Fibroblast of villous mesenchyme (primary cell): Measurements from ENCODE around the gene LSM7. TPM values are rescaled to one million over a fixed set of nuclear protein-coding genes. Genes with fewer than 3 reads are reported as not detected.

ENCODE experiments used
- DNase-seq: peaks from one replicate; pipeline ENCODE4 v3.0.0-alpha.2; 2010; ENCODE audit warnings: low read depth
- H3K4me3 ChIP-seq: 2 replicates; pipeline ENCODE4 v1.5.1; 2011; ENCODE audit warnings: low read depth, mild to moderate bottlenecking, low read length
- total RNA-seq: library from RNA; depleted of rRNA; stranded (reverse); fragments of >200 nt; gene quantifications from 2 replicates; pipeline ENCODE4 v1.2.3, GENCODE V29; 2012
- TF ChIP-seq, protein P1 (sequence below): IDR thresholded peaks from 2 replicates; pipeline ENCODE4 v1.5.1; 2012; ENCODE audit warnings: low read depth, mild to moderate bottlenecking, low read length; ENCODE audit not compliant: insufficient read depth

The LSM7 gene
- total RNA-seq, 1 donor, result 78.2 TPM

DNA sequence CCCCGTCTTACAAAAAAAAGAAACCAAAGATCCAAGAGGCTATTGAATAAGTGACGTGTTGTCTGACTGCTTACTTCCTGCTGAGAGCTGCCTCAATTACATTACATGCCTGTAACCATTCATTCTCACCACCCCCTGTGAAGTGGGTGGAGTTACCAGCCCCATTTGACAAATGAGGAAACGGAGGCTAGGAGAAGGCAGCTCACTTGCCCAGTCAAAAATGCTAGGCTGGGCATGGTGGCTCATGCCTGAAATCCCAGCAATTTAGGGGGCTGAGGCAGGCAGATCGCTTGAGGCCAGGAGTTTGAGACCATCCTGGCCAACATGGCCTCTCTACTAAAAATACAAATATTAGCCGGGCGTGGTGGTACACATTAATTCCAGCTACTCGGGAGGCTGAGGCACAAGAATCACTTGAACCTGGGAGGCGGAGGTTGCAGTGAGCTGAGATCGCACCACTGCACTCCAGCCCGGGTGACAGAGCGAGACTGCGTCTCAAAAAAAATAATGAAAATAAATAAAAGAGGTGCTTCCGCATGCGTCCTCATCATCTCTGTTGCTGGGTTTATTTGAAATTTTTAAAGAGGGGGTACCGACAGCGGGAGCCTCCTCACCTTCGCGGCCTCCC, 499 bp downstream of the LSM7 start:
- H3K4me3 ChIP-seq, result peak overlapping the region; percentile 93
- TF ChIP-seq, protein P1, sequence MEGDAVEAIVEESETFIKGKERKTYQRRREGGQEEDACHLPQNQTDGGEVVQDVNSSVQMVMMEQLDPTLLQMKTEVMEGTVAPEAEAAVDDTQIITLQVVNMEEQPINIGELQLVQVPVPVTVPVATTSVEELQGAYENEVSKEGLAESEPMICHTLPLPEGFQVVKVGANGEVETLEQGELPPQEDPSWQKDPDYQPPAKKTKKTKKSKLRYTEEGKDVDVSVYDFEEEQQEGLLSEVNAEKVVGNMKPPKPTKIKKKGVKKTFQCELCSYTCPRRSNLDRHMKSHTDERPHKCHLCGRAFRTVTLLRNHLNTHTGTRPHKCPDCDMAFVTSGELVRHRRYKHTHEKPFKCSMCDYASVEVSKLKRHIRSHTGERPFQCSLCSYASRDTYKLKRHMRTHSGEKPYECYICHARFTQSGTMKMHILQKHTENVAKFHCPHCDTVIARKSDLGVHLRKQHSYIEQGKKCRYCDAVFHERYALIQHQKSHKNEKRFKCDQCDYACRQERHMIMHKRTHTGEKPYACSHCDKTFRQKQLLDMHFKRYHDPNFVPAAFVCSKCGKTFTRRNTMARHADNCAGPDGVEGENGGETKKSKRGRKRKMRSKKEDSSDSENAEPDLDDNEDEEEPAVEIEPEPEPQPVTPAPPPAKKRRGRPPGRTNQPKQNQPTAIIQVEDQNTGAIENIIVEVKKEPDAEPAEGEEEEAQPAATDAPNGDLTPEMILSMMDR, result no peak
- peak; percentile 79 for DNase-seq

DNA sequence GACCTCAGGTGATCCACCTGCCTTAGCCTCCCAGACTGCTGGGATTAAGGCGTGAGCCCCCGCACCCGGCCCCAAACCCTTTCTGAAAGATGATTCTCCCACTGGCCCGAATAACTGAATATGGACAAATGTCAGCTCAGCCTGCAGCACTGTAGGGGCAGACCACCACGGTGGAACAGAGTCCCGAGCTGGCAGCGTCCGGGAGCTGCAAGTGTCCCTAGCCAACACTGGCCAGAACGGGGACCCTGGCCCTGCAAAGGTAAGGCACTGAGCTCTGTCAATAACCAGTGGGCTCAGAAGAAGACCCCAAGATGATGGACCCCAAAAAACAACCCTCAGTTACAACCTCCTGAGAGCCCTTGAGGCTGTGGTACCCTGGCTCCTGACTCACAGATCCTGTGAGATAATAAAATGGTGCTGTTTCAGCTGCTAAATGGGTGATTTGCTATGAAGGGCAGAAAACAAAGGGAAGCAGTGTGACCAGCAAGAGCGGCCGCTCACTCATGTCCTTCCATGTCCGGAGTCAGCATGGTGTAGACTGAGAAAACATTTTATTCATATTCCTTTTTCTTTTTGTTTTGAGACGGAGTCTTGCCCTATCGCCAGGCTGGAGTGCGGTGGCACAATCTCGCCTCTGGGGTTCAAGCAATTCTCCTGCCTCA, 1.6 kb downstream of the LSM7 start:
- TF ChIP-seq, protein P1, result no peak
- DNase-seq, result no peak
- no peak overlapping the region for H3K4me3 ChIP-seq

DNA sequence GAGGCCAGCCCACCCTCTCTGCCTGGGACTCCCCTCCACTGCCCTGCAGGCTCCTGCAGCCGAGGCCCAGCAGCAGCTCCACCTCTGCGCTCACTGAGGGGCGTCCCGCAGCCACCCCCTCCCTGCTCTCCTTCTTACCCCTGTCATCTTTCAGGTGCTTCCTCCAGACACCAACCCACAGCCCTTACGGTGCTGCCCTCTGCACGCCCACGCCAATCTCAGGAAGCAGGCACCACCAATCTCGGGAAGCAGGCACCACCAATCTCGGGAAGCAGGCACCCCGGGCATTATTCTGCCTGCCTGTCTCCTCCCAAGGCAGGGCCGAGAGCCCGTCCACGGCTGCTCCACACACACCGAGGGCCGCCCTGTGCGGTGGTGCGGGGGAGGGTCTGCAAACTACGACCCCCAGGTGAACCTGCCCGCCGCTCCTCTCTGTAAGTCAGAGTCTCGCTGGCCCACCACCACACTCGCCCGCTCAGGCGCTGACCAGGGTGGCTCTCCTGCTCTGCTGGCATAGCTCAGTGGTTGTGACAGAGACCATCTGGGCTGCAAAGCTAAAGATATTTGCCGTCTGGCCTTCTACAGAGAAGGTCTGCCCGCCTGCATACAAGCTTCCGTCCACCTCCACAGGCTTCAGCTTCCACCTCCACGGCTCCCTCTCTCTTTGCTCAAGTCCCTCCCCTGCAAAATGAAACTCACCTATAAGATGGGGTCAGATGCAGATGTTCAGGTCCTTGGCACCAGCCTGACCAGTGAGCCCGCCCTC, 2.9 kb downstream of the LSM7 start:
- TF ChIP-seq, protein P1, result no peak
- no peak overlapping the region for H3K4me3 ChIP-seq
- DNase-seq, result no peak

DNA sequence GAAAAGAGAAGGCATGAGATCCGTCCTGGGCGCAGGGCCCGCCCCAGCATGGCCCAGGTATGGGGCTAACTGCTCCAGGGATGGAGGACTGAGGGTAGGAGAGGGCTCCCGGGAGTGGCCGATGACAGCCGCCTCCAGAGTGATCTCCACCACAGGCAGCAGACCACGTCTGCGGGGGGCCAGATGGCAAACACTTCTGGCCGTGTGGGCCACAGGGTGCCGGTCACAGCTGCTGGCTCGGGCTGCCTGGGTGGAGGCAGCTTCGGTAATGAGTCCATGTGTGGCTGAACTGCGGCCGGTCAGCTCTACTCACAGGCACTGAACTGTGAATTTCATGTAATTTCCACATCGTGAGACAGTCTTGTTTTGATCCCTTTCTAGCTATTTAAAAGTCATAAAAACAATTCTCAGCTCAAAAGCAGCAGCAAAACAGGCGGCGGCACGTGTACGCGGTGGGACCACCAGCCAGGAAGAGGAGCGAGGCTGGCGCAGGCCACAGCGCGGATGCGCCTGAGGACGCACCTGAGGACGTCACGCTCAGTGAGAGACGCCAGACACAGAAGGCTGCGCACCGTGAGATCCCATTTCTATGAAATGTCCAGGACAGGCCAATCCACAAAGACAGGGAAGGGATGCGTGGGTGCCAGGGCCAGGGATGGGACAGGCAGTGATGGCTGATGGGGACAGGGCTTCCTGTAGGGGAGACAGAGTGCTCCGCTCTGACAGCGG, 4.0 kb downstream of the LSM7 start:
- H3K4me3 ChIP-seq, result no peak overlapping the region
- TF ChIP-seq, protein P1, result no peak
- DNase-seq, result no peak

GRCh38 chr19:2323707-2324106, 4.7 kb downstream of the LSM7 start:
- H3K4me3 ChIP-seq, result no peak overlapping the region

More at GRCh38 chr19:2323707-2324106, 4.7 kb downstream of the LSM7 start:
- no peak for DNase-seq
- TF ChIP-seq, protein P1, result no peak
